IPS DF 19.7 (cell line): ENCODE data around the gene BANP.
"Not testable (repeated sequence)": the region's sequence is repeated elsewhere in the genome, so short reads cannot be mapped to it uniquely, and the experiment has no call there.

Experiments used
- DNase-seq: peaks from one replicate; pipeline ENCODE4 v3.0.0-alpha.2; 2013; ENCODE audit warnings: low read depth, low spot score

BANP gene

GRCh38 chr16:88014954-88015805, 63.9 kb downstream of the BANP start:
- no peak for DNase-seq

GRCh38 chr16:88015806-88016140, 64.5 kb downstream of the BANP start:
- no peak for DNase-seq

GRCh38 chr16:88016386-88016785, 65.2 kb downstream of the BANP start:
- not testable (repeated sequence) for DNase-seq

GRCh38 chr16:88016964-88017363, 65.7 kb downstream of the BANP start:
- no peak for DNase-seq

GRCh38 chr16:88017587-88018101, 66.4 kb downstream of the BANP start:
- no peak for DNase-seq

GRCh38 chr16:88018382-88018781, 67.1 kb downstream of the BANP start:
- not testable (repeated sequence) for DNase-seq

- DNase-seq, result not testable (repeated sequence)
Measured at GRCh38 chr16:88019041-88019820, 68.0 kb downstream of the BANP start.

GRCh38 chr16:88019821-88020515, 68.7 kb downstream of the BANP start:
- DNase-seq, result no peak

GRCh38 chr16:88020516-88020885, 69.3 kb downstream of the BANP start:
- DNase-seq, result no peak

- DNase-seq, result not testable (repeated sequence)
Measured at GRCh38 chr16:88021041-88021970, 70.1 kb downstream of the BANP start.

- no peak for DNase-seq
Measured at GRCh38 chr16:88022076-88023042, 71.1 kb downstream of the BANP start.

- DNase-seq, result no peak
Measured at GRCh38 chr16:88023366-88023765, 72.1 kb downstream of the BANP start.

- no peak for DNase-seq
Measured at GRCh38 chr16:88023786-88024185, 72.6 kb downstream of the BANP start.

- DNase-seq, result not testable (repeated sequence)
Measured at GRCh38 chr16:88024491-88025085, 73.4 kb downstream of the BANP start.

GRCh38 chr16:88025086-88025492, 73.9 kb downstream of the BANP start:
- DNase-seq, result not testable (repeated sequence)

- not testable (repeated sequence) for DNase-seq
Measured at GRCh38 chr16:88025828-88026555, 74.8 kb downstream of the BANP start.

GRCh38 chr16:88026964-88027938, 76.0 kb downstream of the BANP start:
- no peak for DNase-seq
